ENCODE results near the gene UNC13A. TPM values are rescaled to one million over a fixed set of nuclear protein-coding genes. Genes with fewer than 3 reads are reported as not detected.

The UNC13A gene
- polyA plus RNA-seq, 3 donors = 0.01 TPM; not detected in 2

DNA sequence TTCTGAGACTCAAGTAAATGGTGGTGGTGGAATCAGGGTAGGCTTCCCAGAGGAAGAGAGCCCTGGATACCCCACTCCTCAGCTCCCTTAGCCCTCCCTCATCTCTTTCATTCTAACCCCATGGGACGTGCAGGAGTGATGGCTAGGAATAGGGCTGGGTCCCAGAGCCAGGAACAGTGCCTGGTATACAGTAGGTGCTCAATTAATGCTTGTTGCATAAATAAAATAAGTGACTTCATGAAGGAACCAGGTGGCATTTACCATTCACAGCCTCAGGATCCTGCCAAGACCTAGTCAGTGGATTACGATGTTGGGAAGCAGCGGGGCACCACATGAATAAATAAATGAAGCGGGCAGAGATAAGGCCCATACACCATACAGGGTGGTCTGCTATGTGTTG lies 3.9 kb downstream of the UNC13A start:
- peaks cover 0 to 23% of the 10 kb centered on the region in 2 donors for H3K9me3 ChIP-seq (replicated peaks in 1 of 2; ENCODE audit: control insufficient read depth in 1 of 2, insufficient read depth in 1 of 2, low read length in 2 of 2)
- no peak overlapping the region for H3K4me3 ChIP-seq (replicated peaks in 1 of 3; ENCODE audit: low read depth in 2 of 3, low read length in 3 of 3)
- peaks cover 10 to 11% of the 10 kb centered on the region in 2 donors for H3K4me1 ChIP-seq (ENCODE audit: control insufficient read depth in 1 of 2, insufficient read depth in 2 of 2, low read length in 2 of 2)
- no peak overlapping the region for H3K27ac Mint-ChIP-seq
- no peaks in the 10 kb centered on the region for H4K20me1 ChIP-seq (ENCODE audit: insufficient read depth, low read length)
- no peaks in the 10 kb centered on the region for H3K36me3 ChIP-seq (replicated peaks in 1 of 2; ENCODE audit: control insufficient read depth in 1 of 2, insufficient read depth in 2 of 2, low read length in 2 of 2)
- H3K27ac ChIP-seq (ENCODE audit: low read depth in 1 of 2, low read length in 2 of 2) = no peak overlapping the region
- H2AFZ ChIP-seq (ENCODE audit: insufficient read depth, low read depth, low read length, poor library complexity, severe bottlenecking) = no peak overlapping the region
- WGBS (ENCODE audit: insufficient coverage) = no CpG with 5 or more reads among the region's 4 CpGs
- H3K36me3 Mint-ChIP-seq = peaks cover 5 to 7% of the 10 kb centered on the region in 2 donors
- H3K27me3 ChIP-seq (ENCODE audit: control insufficient read depth in 2 of 2, insufficient read depth in 2 of 2, low read length in 2 of 2) = peaks cover 35 to 75% of the 10 kb centered on the region in 2 donors
- no peak overlapping the region for H3K4me2 ChIP-seq (replicated peaks; ENCODE audit: extremely low read depth, low read length, poor library complexity, severe bottlenecking)
- H3K4me1 Mint-ChIP-seq = peaks cover 15% of the 10 kb centered on the region
- no peaks in the 10 kb centered on the region for H3K79me2 ChIP-seq (ENCODE audit: insufficient read depth, low read length)
- H3K9ac ChIP-seq (ENCODE audit: insufficient read depth, low read length, poor library complexity, severe bottlenecking) = no peak overlapping the region
- DNase-seq = no peak
- peaks cover 0 to 21% (median 9%) of the 10 kb centered on the region in 7 donors for H3K9me3 Mint-ChIP-seq
- intact Hi-C loops (cut with micrococcal nuclease) = no loop called here
- TF ChIP-seq, protein P1, sequence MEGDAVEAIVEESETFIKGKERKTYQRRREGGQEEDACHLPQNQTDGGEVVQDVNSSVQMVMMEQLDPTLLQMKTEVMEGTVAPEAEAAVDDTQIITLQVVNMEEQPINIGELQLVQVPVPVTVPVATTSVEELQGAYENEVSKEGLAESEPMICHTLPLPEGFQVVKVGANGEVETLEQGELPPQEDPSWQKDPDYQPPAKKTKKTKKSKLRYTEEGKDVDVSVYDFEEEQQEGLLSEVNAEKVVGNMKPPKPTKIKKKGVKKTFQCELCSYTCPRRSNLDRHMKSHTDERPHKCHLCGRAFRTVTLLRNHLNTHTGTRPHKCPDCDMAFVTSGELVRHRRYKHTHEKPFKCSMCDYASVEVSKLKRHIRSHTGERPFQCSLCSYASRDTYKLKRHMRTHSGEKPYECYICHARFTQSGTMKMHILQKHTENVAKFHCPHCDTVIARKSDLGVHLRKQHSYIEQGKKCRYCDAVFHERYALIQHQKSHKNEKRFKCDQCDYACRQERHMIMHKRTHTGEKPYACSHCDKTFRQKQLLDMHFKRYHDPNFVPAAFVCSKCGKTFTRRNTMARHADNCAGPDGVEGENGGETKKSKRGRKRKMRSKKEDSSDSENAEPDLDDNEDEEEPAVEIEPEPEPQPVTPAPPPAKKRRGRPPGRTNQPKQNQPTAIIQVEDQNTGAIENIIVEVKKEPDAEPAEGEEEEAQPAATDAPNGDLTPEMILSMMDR (IDR thresholded peaks at IDR 0.05) = no peak
- peak overlapping the region in 1 of 2 donors; percentile 28 for H3K4me3 Mint-ChIP-seq
- H3K27me3 Mint-ChIP-seq (ENCODE audit: low read depth in 3 of 3) = peaks cover 62 to 87% (median 75%) of the 10 kb centered on the region in 3 donors

DNA sequence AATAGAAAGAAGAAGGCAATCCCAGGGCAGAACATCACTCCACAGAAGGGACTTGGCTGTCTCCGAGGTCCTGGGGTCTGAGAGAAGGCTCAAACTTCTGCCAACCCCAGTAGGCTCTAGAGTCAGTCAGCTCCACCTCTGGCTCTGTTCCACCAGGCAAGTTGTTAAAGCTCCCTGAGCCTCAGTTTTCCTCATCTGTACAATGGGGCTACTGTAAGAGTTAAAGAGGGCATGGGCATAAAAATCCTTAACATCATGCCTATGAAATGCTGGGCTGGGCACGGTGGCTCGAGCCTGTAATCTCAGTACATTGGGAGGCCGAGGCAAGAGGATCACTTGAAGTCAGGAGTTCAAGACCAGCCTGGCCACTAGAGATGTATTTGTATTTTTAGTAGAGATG lies 5.1 kb downstream of the UNC13A start:
- Histone ChIP-seq H3K36me3 (replicated peaks in 1 of 2; ENCODE audit: control insufficient read depth in 1 of 2, insufficient read depth in 2 of 2, low read length in 2 of 2) (no peaks in the 10 kb centered on the region), H3K79me2 (ENCODE audit: insufficient read depth, low read length) (no peaks in the 10 kb centered on the region), H3K4me3 (replicated peaks in 1 of 3; ENCODE audit: low read depth in 2 of 3, low read length in 3 of 3) (no peak overlapping the region), H3K27me3 (ENCODE audit: control insufficient read depth in 2 of 2, insufficient read depth in 2 of 2, low read length in 2 of 2) (peaks cover 28 to 69% of the 10 kb centered on the region in 2 donors), H3K4me1 (ENCODE audit: control insufficient read depth in 1 of 2, insufficient read depth in 2 of 2, low read length in 2 of 2) (peaks cover 10 to 11% of the 10 kb centered on the region in 2 donors), H3K27ac (ENCODE audit: low read depth in 1 of 2, low read length in 2 of 2) (no peak overlapping the region), H4K20me1 (ENCODE audit: insufficient read depth, low read length) (no peaks in the 10 kb centered on the region), H3K9me3 (replicated peaks in 1 of 2; ENCODE audit: control insufficient read depth in 1 of 2, insufficient read depth in 1 of 2, low read length in 2 of 2) (peaks cover 0 to 18% of the 10 kb centered on the region in 2 donors), H3K4me2 (replicated peaks; ENCODE audit: extremely low read depth, low read length, poor library complexity, severe bottlenecking) (no peak overlapping the region), H3K9ac (ENCODE audit: insufficient read depth, low read length, poor library complexity, severe bottlenecking) (no peak overlapping the region), H2AFZ (ENCODE audit: insufficient read depth, low read depth, low read length, poor library complexity, severe bottlenecking) (no peak overlapping the region)
- peaks cover 0 to 3% of the 10 kb centered on the region in 2 donors for H3K36me3 Mint-ChIP-seq
- TF ChIP-seq, protein P1 (IDR thresholded peaks at IDR 0.05) = no peak
- no CpG with 5 or more reads among the region's 4 CpGs for WGBS (ENCODE audit: insufficient coverage)
- no peak for DNase-seq
- H3K4me3 Mint-ChIP-seq = no peak overlapping the region
- peaks cover 15% of the 10 kb centered on the region for H3K4me1 Mint-ChIP-seq
- H3K27me3 Mint-ChIP-seq (ENCODE audit: low read depth in 3 of 3) = peaks cover 59 to 87% (median 75%) of the 10 kb centered on the region in 3 donors
- intact Hi-C loops (cut with micrococcal nuclease) = no loop called here
- no peak overlapping the region for H3K27ac Mint-ChIP-seq
- H3K9me3 Mint-ChIP-seq = peaks cover 0 to 16% (median 5%) of the 10 kb centered on the region in 7 donors

All from CD14-positive monocyte (primary cell).